Measurements from ENCODE around the gene TM9SF3.

Gene TM9SF3

DNA sequence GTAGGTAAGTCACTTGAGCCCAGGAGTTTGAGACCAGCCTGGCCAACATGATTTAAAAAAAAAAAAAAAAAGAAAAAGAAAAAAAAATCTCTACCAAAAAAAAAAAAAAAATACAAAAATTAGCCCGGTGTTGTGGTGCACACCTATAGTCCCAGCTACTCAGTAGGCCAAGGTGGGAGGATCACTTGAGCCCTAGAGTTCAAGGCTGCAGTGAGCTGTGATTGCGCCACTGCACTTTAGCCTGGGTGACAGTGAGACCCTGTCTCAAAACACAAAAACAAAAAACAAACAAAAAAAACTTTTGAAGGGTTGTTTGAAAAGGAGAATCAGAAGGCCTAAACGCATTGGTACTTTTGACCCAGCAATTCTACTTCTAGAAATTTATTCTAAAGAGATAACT, 86.8 kb downstream of the TM9SF3 start:
- TF ChIP-seq, protein P1, sequence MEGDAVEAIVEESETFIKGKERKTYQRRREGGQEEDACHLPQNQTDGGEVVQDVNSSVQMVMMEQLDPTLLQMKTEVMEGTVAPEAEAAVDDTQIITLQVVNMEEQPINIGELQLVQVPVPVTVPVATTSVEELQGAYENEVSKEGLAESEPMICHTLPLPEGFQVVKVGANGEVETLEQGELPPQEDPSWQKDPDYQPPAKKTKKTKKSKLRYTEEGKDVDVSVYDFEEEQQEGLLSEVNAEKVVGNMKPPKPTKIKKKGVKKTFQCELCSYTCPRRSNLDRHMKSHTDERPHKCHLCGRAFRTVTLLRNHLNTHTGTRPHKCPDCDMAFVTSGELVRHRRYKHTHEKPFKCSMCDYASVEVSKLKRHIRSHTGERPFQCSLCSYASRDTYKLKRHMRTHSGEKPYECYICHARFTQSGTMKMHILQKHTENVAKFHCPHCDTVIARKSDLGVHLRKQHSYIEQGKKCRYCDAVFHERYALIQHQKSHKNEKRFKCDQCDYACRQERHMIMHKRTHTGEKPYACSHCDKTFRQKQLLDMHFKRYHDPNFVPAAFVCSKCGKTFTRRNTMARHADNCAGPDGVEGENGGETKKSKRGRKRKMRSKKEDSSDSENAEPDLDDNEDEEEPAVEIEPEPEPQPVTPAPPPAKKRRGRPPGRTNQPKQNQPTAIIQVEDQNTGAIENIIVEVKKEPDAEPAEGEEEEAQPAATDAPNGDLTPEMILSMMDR (IDR thresholded peaks at IDR 0.05; ENCODE audit: extremely low read depth, insufficient read depth, missing control alignments): no peak
- in situ Hi-C loops (cut with MboI; ENCODE audit: low pct_unique_long_range_greater_than_20kb, low sequenced_read_pairs, unreplicated experiment): loop anchor here (10.0 kb wide), 1 partner anchor 105 kb away; no protein-coding TSS in a partner anchor
- DNase-seq (ENCODE audit: low spot score): no peak

DNA sequence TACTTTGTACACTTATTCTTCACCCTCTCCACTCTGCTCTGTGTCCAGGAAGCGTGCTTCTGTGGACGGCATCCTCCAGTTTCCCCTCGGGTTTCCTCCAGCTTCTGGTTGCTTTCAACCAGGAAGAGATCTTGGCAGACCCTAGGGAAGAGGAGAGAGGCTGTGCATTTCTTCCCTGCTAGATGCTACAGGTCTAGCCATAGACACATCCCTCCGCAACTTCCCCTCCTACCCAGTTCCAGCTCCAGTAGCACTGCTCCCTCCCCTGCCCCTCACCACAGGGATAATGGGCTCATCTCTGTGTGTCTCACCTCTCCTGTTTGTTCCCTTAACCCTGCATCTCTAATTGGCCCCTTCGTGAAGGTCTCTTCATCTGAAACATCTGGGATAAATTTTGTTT, 89.4 kb downstream of the TM9SF3 start:
- in situ Hi-C loops (cut with MboI; ENCODE audit: low pct_unique_long_range_greater_than_20kb, low sequenced_read_pairs, unreplicated experiment): no loop called here
- TF ChIP-seq, protein P1 (IDR thresholded peaks at IDR 0.05; ENCODE audit: extremely low read depth, insufficient read depth, missing control alignments): no peak
- no peak for DNase-seq (ENCODE audit: low spot score)

DNA sequence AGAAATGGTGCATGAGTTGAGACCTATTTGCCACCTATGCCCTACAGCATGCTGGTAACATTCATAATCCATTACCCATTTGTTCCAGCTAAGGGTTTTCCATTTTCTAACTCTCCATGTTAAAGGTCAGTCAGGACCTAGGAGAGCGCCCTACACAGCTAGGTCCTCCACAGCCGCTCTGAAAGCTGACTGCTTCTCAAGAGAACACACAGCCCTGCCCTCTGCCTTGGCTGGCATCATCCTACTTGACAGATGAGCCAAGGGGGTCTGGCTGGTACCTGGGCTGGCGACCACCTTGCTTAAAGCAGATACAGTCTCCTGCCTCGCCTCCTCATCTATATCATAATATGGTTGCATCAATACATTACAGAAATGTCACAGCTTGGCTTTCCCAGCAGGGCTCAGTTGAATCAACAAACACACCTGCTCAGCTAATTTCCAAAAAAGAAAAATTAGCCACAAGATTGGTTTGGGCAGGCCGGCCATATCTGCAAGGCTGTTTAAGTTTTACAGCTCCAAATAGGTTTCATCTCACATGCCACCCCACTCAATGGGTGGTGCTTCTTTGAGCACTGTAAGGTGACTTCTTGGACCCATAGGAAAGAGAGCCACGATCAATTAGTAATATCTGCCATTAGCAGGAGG, 90.4 kb downstream of the TM9SF3 start:
- TF ChIP-seq, protein P1 (IDR thresholded peaks at IDR 0.05; ENCODE audit: extremely low read depth, insufficient read depth, missing control alignments): no peak
- in situ Hi-C loops (cut with MboI; ENCODE audit: low pct_unique_long_range_greater_than_20kb, low sequenced_read_pairs, unreplicated experiment): no loop called here
- DNase-seq (ENCODE audit: low spot score): no peak

DNA sequence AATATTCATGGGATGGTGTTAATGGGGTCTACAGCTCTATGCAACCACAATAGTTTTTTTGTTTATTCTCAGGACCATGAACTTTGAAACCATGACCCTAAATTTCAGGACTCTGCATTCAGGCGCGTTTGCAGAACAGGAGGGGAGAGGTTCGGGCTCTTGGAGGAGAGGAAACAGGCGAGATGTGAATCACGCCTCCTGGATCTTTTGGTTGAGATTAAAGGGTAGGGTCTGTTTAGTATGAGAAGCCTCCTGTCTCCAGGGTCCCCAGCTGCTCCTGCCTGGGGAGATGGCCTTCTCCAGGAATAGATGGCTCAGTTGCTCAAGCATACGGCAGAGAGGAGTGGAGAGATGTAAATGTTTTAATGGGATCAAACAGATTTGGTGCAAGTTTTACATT, 91.3 kb downstream of the TM9SF3 start:
- DNase-seq (ENCODE audit: low spot score): no peak
- TF ChIP-seq, protein P1 (IDR thresholded peaks at IDR 0.05; ENCODE audit: extremely low read depth, insufficient read depth, missing control alignments): no peak
- in situ Hi-C loops (cut with MboI; ENCODE audit: low pct_unique_long_range_greater_than_20kb, low sequenced_read_pairs, unreplicated experiment): no loop called here

DNA sequence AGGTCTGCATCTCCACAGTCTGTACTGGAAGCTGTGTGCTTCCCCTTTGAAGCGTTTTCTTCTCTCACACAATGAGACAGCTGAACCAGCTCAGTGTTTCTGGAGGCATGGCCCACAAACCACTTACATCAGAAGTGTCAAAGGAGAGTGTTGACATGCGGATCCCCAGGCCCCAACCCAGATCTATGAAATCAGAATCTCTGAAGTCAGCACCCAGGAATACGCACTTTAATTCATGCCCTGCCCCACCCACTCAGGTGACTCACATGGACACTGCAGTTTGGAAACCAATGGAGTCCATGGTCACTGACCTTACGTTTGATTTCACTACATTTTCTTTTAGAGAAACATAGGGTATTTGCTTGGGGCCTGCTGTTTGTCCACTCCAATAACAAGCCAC, 92.1 kb downstream of the TM9SF3 start:
- in situ Hi-C loops (cut with MboI; ENCODE audit: low pct_unique_long_range_greater_than_20kb, low sequenced_read_pairs, unreplicated experiment): no loop called here
- TF ChIP-seq, protein P1 (IDR thresholded peaks at IDR 0.05; ENCODE audit: extremely low read depth, insufficient read depth, missing control alignments): no peak
- DNase-seq (ENCODE audit: low spot score): no peak

DNA sequence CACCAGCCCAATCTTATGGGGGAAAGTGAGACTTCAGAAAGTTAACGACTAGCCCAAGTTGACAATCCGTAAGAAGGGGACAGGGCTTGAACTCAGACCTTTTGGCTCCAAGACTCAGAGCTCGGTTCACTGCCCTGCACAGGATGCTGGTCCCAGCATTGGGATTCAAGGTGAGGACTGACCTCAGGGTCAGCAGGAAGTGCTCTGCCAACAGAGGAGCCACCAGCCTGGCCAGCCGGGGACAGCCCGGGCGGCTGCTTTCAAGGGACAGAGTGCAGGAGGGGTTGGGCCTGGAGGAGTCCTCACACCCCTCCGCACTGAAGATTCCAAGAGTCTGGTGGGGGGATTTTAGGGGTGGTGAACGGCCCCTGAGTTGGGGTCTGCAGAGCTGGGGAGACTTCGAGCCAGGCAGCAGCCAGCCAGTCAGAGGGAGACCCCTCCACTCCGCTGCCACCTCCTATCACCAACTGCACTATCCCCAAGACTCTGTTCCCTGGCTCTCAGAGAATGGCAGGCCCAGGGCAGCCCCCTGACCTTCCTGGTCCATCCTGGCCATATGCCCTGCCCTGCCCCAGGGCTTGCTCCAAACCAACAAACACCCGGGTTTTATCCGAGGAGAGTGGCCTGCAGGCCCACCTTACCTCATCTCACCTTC, 92.8 kb downstream of the TM9SF3 start:
- DNase-seq (ENCODE audit: low spot score): no peak
- TF ChIP-seq, protein P1 (IDR thresholded peaks at IDR 0.05; ENCODE audit: extremely low read depth, insufficient read depth, missing control alignments): no peak
- in situ Hi-C loops (cut with MboI; ENCODE audit: low pct_unique_long_range_greater_than_20kb, low sequenced_read_pairs, unreplicated experiment): no loop called here
